A549 treated with ZK216348 at 1 μM for 4 hours (cell line): ENCODE data around the gene SPINK2. TPM values are rescaled to one million over a fixed set of nuclear protein-coding genes. Genes with fewer than 3 reads are reported as not detected.

ENCODE experiments used
- total RNA-seq: library from RNA; stranded (reverse); fragments of 200-300 nt; extraction: Qiagen RNA extraction; gene quantifications from 5 replicates; pipeline ENCODE4 v1.2.3, GENCODE V29; 2022; ENCODE audit warnings: low read depth

The SPINK2 gene, protein sequence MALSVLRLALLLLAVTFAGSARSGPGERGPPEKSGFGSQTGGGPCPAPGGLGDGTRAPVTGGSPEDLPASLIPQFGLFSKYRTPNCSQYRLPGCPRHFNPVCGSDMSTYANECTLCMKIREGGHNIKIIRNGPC
- 0.37 TPM in 1 of 5 replicates, not detected in the others for total RNA-seq

DNA sequence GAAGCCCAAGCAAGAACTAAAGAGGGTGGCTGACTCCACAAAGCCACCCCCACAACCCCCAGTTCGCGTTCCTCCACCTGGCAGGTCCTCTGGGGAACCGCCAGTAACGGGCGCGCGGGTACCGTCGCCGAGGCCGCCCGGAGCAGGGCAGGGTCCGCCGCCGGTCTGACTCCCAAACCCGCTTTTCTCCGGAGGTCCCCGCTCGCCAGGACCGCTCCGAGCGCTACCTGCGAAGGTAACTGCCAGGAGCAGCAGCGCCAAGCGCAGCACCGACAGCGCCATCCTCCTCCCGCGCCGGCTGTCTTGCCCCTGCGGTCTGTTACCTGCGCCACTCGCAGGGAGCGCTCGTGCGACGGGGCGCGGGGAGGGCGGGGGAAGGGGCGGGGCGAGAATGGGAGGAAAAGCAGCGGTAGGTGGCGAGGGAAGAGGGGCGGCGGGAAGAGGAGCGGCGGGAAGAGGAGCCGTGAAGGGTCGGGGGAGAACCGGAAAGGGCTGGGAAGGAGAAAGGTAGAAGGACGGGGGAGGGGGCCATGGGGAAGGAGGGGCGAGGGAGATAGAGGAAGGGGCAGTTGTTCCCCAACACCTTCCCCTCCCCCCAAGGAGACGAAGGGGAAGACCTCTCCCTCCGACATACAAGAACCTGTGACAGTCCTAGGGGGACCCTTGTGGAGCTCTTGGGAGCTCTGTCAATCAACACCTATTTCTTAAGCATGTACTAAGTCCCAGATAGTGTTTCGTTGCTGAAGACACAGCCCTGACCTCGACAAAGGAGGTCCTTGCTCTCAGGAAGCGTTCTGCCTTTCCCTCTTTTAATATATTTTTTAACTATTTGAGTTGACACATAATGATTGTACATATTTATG is at the start of gene SPINK2:
SPINK2 (minus strand) TSS at position 321 of the 863 bp plus-strand sequence; CDS start at position 282, 39 bp downstream.

Other genes starting within 250 kb of the SPINK2 start
- gene HOPX, start 140.4 kb downstream of the SPINK2 start, total RNA-seq, result not detected in 5 replicates
- 5.3 to 11.3 TPM (median 8.2 TPM) in 5 replicates for gene REST, start 86.2 kb upstream of the SPINK2 start, total RNA-seq
- 14.3 to 17.5 TPM (median 16.2 TPM) in 5 replicates for gene NOA1, start 155.9 kb upstream of the SPINK2 start, total RNA-seq
- 61.5 to 79.5 TPM (median 65.0 TPM) in 5 replicates for gene POLR2B, start 157.2 kb upstream of the SPINK2 start, total RNA-seq